NCI-H460 (cell line): Measurements from ENCODE around the gene PHTF1. TPM values are rescaled to one million over a fixed set of nuclear protein-coding genes. Genes with fewer than 3 reads are reported as not detected.
"Not testable (repeated sequence)": the region's sequence is repeated elsewhere in the genome, so short reads cannot be mapped to it uniquely, and the experiment has no call there.

Experiments
- DNase-seq: peaks from one replicate; pipeline ENCODE4 v3.0.0-alpha.2; 2016; ENCODE audit warnings: low read depth; ENCODE audit errors: extremely low read depth
- total RNA-seq: library from RNA; depleted of rRNA; stranded (reverse); fragments of >200 nt; shearing (Covaris generic); gene quantifications from 2 replicates; pipeline ENCODE4 v1.2.3, GENCODE V29; 2014

Gene PHTF1
- total RNA-seq, 1 experiment from 2014 or later: 11.5 TPM

GRCh38 chr1:113734357-113735055, 24.8 kb downstream of the PHTF1 start:
- DNase-seq: no peak

- no peak for DNase-seq
Measured at GRCh38 chr1:113732802-113733201, 26.5 kb downstream of the PHTF1 start.

- no peak for DNase-seq
Measured at GRCh38 chr1:113721010-113721409, 38.3 kb downstream of the PHTF1 start.

- DNase-seq: not testable (repeated sequence)
Measured at GRCh38 chr1:113718621-113719020, 40.7 kb downstream of the PHTF1 start.

GRCh38 chr1:113717506-113717905, 41.8 kb downstream of the PHTF1 start:
- not testable (repeated sequence) for DNase-seq

GRCh38 chr1:113714606-113715269, 44.5 kb downstream of the PHTF1 start:
- no peak for DNase-seq

- no peak for DNase-seq
Measured at GRCh38 chr1:113701429-113701828, 57.9 kb downstream of the PHTF1 start.

GRCh38 chr1:113694910-113695309, 64.4 kb downstream of the PHTF1 start:
- DNase-seq: no peak

- no peak for DNase-seq
Measured at GRCh38 chr1:113692824-113693431, 66.4 kb downstream of the PHTF1 start.

- no peak for DNase-seq
Measured at GRCh38 chr1:113692342-113692741, 66.9 kb downstream of the PHTF1 start.

- no peak for DNase-seq
Measured at GRCh38 chr1:113691184-113691583, 68.1 kb downstream of the PHTF1 start.

- DNase-seq: no peak
Measured at GRCh38 chr1:113686891-113687618, 72.2 kb downstream of the PHTF1 start.

GRCh38 chr1:113684153-113684541, 75.1 kb downstream of the PHTF1 start:
- no peak for DNase-seq

GRCh38 chr1:113683384-113684152, 75.7 kb downstream of the PHTF1 start:
- DNase-seq: no peak

GRCh38 chr1:113681596-113682337, 77.5 kb downstream of the PHTF1 start:
- DNase-seq: no peak

GRCh38 chr1:113678159-113678469, 81.2 kb downstream of the PHTF1 start:
- DNase-seq: no peak

GRCh38 chr1:113677250-113678158, 81.8 kb downstream of the PHTF1 start:
- DNase-seq: peak; percentile 42

GRCh38 chr1:113676524-113676923, 82.8 kb downstream of the PHTF1 start:
- no peak for DNase-seq

- DNase-seq: no peak
Measured at GRCh38 chr1:113675302-113675701, 84.0 kb downstream of the PHTF1 start.
